Kidney glomerular epithelial cell (primary cell): Measurements from ENCODE around the gene WDR49.

ENCODE experiments used
- DNase-seq: peaks from one replicate; lab custom pipeline; 2025; lab: John Stamatoyannopoulos, UW

WDR49 gene

DNA sequence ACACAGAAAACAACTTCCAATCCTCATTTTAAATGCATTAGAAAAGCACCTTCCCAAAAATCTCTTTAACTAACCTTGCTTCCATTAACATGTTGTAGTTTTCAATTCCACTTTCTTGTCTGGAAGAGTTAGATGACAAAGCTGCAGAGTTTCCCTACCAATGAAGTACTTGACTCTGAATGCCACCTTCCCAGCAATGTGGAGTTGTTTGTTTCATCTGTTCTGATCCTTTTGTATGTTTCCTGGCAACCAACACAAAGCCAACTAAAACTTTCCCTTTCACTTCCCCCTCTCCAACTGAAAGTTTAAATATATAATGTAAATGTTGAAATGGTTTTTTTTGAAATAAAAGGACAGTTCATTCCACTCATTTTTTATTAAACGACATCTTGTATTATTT lies at the start of gene WDR49:
WDR49 (minus strand) TSS at position 183 of the 400 bp plus-strand sequence. CDS start 517 bp downstream, outside the sequence.
- no peak for DNase-seq

- DNase-seq = no peak
Observed at GRCh38 chr3:167700926-167701325, 47.2 kb upstream of the WDR49 start.

DNA sequence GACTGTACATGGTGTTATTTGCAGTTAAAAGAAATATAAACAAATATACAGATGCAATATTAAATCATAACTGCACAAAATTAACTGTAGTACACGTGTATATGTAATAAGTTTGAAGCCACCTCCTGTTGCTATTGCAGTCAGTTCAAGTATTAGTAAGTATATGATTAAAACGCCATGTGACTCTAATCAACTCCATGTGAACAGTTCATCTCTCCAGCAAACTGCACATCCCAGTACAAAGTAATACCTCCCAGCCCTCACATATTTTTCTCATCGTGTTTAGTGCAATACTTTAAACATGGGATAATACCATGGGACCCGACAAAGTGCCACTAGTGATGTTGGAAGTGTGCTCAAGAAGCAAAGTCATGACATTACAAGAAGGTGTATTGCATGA lies 46.3 kb upstream of the WDR49 start:
- no peak for DNase-seq

- DNase-seq = no peak
Observed at GRCh38 chr3:167694121-167694520, 40.4 kb upstream of the WDR49 start.

DNA sequence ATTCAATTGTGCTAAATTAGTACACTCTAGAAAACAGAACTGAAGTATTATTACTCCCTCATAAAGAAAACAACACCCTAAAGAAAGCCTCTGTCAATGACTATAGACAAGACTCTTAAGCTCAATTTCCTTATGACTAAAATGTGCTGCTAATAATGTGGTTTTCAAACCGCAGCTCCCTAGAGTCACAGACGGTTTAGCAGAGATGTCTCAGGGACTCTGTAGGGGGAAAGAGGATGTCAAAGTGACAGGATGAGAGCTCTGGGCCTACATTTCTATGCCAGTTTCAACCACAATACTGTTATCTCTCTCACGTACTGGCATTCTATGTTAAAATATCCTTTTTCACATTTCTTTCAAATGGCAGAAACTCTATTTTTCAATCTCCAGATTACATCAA lies 37.6 kb upstream of the WDR49 start:
- DNase-seq = no peak

- peak; percentile 45 for DNase-seq
Observed at GRCh38 chr3:167684388-167684993, 30.7 kb upstream of the WDR49 start.

- no peak for DNase-seq
Observed at GRCh38 chr3:167679526-167679925, 25.8 kb upstream of the WDR49 start.

- DNase-seq = no peak
Observed at GRCh38 chr3:167675848-167676247, 22.1 kb upstream of the WDR49 start.

DNA sequence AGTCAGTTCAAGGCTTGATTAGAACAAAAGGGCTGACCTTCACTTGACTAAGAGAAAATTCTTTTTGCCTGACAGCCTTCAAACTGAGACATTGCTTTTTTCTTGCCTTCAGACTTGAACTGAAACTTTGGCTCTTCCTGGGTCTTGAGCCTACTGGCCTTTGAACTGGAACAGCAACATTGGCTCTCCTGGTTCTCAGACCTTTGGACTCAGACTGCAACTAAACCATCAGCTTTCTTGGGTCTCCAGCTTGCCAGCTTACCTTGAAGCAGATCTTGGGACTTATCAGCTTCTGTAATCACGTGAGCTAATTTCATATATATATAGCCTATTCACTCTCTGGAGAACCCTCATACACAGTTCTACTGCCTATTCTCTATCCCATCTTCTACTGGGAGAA lies 19.5 kb upstream of the WDR49 start:
- no peak for DNase-seq

GRCh38 chr3:167671878-167672427 lies 18.2 kb upstream of the WDR49 start:
- DNase-seq = no peak

DNA sequence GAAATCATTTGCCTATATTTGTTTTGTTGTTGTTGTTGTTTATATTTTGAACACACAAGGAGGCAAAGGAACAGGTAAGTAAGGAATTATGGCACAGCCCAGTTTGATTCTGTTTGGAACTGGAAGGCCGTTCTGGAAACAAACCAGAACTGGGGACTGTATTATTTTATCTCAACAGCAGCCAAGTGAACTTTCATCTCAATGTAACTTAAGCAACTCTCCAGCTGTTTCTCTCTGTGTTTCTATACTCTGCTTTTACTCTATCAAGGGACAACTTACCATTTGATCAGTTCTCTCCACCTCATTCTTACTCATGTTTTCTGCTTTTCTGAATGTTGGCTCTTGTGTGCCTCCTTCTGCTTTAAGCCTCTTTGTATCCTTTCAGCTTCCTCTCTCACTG lies 16.0 kb upstream of the WDR49 start:
- DNase-seq = no peak

DNA sequence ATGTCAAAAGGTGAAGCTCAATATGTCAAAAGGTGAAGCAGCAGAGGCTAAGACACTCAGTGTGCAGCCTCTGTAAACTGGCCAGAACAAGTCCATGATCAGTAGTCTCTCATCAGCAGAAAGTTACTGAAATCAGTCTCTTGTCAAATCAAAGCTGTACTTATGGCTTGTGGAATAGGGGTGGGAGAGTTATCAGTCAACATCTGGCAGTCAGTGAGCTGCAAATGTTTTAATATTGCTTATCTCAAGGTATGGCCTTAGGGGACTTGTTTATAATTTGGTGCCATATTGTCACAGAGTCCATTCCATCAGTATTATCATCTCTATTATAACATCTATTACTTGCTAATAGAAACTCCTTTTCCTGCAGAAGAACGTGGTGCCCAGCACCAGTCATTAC lies 14.9 kb upstream of the WDR49 start:
- DNase-seq = no peak

DNA sequence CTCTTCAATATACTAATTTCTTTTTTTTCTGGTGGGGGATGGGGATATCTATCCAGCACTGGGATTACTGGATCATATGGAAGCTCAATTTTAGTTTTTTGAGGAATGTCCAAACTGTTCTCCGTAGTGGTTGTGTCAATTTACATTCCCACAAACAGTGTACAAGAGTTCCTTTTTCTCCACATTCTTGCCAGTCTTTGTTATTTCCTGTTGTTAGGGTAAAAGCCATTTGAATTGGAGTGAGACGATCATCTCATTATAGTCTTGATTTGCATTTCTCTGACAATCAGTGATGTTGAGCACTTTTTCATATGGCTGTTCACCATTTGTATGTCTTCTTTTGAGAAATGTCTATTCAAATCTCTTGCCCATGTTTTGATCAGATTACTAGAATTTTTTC lies 12.8 kb upstream of the WDR49 start:
- no peak for DNase-seq

DNA sequence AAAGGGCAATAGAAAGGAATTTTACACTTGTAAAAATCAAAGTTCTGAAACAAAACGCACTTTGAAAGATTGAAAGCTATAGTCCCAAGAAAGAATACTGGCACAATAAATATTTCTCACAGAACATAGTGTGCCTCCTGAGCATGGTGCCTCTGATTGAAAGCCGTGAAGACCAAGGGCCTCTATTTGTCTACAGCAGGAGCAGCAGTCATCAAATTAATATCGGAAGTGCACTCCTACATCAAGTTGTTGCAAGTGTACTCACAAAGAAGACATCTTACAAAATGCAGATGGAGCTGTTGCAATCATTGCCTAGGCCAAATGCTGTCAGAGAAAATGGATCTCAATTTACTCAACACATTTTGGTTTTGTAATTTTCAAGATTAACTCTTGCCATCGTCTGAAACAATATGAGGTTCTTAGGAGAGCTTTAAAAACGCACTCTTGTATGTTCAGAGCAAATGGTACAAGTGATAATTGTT lies 9.2 kb upstream of the WDR49 start:
- no peak for DNase-seq

- DNase-seq = no peak
Observed at GRCh38 chr3:167657684-167658225, 4.0 kb upstream of the WDR49 start.

DNA sequence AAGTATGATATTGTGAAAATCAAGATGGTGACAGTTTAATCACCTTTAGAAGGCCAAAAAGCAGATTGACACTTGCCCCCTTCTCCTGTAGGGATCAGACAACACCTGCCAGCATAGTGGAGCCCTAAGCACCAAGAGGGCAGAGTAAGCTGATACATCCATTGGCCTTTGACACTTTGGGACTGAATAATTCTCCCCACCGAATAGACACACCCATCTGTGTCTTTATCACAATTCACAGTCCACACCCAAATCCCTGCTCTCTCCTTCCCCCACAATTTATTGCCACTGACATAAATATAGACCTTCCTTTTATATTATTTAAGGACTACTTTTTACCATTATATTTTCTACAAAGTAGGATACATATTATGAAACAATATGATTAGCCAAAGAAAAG lies 3.1 kb upstream of the WDR49 start:
- no peak for DNase-seq

DNA sequence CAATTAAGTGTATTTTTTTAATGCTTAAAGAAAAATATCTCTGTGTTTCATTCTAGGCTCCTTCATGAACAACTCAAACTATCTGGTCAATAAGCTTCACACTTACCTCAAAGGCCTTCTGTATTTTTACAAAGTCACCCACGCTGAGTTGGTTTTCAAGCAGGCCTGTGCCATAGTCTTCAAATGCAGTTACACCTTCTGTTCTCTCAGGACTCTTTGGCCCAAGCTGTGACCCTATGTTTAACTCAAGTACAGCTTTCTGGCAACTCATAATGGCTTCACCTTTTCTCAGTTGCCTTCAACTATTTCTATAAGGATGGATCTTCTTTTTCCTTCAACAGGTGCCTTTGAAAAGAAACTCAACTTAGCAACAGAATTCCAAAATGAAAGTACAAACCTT lies 587 bp downstream of the WDR49 start:
- no peak for DNase-seq

DNA sequence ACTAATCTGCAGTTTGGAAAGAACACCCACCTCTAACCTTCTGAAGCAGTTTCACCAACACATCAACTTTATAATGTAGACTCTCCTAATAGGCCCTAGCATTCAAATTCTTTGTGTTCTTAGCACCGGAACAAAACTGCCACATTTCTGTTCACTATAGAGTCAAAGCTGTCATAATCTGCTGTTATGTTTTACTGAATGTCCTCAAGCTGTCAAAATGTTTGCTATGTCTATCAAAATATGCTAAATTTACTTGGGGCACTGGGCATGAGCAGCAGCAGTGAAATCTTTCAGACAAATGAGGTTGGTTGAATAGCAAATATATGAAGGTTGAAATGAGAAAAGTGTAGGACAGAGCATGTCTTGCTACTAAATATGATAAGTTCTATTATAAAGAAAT lies 1.9 kb downstream of the WDR49 start:
- DNase-seq = no peak

DNA sequence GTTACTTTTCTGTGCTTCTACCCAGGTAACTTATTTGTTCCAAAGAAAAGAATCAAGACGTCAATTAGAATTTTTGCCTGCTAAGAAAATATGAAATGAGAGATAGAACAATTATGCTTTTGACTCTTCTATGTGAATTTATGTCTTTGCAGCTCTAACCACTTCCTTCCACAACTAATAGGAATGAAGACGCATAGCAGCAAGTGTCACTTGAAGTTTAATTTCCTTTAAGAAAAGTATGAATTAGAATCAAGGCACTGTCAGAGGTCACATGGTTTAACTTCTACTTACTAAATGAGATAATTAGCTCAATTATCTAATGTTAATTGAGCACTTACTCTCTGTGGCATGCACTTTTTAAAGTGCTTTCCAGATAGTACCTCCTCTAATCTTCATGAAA lies 3.3 kb downstream of the WDR49 start:
- DNase-seq = no peak

DNA sequence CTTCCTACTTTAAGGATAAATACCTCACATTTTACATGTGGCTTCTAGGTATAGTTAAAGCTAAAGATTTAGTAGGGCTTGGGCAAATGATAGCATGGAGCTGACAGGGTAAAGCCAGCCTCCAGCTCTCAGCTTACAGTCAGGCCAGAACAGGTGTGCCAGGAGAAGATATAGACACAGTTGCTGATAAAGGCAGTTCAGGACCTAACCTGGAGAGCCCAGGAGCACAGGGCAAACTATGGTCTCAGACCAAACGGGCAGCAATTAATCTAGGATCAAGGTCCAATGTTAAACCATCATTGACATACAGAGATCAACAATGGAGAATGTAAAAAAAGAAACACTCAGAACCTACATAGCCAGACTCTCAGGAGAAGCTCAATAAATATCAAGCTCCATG lies 4.0 kb downstream of the WDR49 start:
- DNase-seq = no peak

- no peak for DNase-seq
Observed at GRCh38 chr3:167644611-167645010, 9.1 kb downstream of the WDR49 start.

DNA sequence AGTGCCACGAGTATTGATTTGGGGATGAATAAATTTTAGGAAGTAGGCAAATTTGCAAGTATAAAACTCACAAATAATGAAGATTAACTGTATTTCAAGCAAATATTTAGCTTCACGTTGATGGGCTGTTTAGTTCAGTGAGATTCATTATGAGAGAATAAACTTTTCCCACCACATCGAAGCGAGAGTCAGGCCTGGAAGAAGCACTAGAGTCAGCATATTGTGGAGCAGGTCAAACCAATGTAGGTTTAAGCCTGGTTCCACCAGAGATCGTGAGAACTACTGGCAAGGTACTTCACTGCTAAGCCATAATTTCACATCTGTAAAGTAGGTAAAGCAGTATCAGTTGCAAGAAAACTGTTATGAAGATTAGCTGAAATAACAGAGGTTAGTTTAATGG lies 22.3 kb downstream of the WDR49 start:
- no peak for DNase-seq

- DNase-seq = no peak
Observed at GRCh38 chr3:167626490-167626889, 27.3 kb downstream of the WDR49 start.

DNA sequence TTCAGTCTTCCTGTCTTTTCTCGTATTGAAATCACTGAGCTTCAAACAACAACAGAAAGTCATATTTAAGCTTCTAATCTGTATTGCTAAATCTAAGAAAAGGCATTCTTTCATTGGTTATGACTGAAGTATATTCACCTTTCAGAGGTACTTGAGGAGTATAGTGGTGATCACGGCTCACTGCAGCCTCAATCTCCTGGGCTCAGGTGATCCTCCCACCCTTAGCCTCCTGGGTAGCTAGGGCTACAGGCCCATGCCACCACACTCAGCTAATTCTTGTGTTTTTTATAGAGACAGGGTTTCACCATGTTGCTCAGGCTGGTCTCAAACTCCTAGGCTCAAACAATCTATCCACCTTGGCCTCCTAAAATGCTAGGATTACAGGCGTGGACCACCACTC lies 38.7 kb downstream of the WDR49 start:
- DNase-seq = no peak
